ENCODE measurements around the gene ZMIZ1.

DNA sequence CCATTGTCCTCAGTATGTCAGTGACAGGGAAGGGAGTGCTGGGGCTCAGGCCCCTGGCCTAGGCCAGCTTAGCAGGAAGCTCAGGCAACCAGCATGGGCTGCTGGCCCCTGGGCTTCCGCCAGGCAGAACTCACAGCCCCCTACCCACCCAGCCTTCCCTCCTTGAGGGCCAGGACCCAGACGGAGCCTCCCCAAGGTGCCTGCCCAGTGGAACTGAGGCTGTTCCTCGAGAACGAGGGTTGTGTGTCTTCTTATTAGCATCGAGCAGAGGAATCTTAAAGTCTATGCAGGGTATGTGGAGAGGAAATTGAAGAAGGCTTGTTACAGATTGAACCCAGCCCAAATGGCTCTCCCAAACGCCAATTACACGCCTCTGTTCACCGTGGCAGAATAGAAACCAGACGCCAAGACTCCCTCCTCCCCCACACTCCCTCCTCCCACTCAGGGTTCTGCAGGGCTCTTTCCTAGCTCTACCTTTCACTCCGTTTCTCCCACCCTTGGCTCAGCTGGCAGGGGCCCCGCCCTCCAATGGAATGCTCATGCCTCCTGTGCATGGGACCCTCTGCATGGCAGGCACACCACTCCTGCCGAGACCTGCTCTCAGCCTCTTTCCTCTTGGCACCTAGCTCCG, 134.4 kb downstream of the ZMIZ1 start:
- TF ChIP-seq CTCF (IDR thresholded peaks at IDR 0.05; ENCODE audit: low read depth, low read length) (no peak), POLR2A (IDR thresholded peaks at IDR 0.05; ENCODE audit: extremely low read depth, insufficient read length) (no peak)

All from NB4 (cell line).